ENCODE results near the gene KCNE3.
A peak's percentile ranks its signal among the peaks of the same experiment; 100 is the strongest.

KCNE3 gene

DNA sequence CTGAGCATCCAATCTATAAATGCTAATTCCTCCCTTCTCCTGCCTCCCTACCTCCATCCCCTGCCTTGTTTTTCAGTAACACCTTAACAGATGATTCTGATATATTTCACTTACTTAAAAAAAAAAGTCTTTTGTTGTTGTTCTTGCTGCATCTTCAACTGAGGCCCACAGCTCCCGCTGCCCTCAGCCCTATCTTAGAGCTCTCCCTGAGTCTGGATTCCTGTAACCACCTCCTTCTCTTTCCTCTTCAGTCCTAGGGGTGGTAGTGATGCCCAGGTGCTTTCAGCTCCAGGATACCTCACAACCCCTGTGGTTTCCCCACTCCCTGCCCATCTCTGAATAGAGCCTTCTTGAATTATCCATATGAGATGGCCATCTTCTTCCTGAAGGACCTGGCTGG is 3.7 kb upstream of the KCNE3 start:
- DNase-seq: no peak

DNA sequence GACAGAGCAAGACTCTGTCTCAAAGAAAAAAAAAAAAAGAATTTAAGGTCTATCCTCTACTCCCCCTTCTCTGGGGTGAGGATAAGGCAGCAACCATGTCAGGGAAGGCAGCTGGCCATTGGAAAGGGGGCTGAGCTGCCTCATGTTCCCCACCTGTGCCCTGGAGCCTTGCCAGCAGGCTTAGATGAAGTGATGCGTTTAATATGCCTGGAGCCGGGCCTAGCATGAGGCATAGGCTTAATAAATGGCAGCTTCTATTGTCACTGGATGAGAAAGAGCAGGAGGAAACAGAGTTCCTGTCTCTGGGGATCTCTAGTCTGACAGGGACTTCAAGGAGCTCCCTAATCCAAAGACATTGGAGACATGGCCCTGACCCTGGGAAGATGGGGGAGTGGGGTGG is 3.2 kb upstream of the KCNE3 start:
- DNase-seq: no peak

DNA sequence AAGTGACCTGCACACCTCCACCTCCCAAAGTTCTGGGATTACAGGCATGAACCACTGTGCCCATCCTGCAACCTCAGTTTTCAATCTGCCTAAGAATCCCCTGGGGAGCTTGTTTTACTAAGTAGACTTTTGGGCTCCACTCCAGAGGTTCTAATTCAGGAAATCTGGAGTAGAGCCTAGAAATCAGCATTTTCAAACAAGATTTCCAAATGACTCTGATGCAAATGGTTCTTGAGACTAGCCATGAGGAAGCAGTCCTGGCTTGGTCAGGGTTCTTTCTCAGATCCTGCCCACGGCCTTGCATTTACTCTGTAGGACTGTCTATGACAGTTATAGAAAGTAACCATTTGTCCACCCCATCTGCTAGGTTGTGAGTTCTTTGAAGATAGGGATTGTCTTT is 1.6 kb upstream of the KCNE3 start:
- DNase-seq: no peak

DNA sequence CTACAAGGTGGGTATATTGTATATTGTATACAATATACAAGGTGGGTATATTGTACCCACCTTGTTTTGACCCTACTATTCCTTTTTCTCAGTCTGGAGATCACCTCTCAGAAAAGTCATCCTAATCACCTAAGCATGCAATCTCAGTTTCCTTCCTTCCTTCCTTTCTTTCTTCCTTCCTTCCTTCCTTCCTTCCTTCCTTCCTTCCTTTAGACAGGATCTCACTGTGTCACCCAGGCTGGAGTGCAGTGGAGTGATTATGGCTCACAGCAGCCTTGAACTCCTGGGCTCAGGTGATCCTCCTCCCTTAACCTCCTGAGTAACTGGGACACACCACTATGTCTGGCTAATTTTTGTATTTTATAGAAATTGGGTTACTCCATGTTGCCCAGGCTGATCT is 1.2 kb upstream of the KCNE3 start:
- no peak for DNase-seq

DNA sequence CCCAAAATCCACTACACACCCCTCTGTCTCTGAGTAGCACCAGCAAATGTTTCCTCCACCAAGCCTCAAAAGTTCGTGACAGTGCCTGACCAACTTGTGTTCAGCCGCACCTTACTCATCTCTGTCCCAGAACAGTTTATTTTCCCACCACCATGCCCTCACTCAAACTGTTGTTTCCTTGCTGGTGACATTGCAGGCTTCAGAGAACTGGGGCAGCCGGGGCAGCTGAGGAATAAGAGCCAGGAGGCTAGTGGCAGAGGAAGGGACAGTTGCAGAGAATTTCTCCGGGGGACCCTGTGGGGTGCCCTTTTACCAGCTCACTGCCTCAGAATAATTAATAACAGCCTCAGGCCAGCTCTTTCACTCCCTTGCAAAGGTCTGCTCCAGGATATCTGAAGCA is 709 bp upstream of the KCNE3 start:
- no peak for DNase-seq

DNA sequence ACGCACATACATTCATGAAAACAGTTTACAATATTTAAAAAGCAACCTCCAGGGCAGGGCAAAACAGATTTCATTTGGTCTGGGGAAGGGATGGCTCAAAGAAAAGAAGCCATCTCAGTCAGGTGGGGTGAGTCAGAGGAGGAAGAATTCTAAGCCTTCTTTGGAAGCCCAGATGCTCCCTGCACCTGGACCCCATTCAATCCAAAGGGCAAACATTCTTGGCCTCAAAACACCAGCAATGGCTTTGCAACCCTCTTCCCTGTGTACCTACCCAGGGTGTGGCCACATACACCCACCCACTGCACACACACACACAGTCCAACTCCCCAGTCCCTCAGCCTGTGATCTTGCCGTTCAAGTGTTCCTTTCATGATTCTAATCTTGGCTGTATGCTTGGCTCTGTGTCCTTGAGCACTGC is 2.0 kb downstream of the KCNE3 start:
- DNase-seq: peak; percentile 11

DNA sequence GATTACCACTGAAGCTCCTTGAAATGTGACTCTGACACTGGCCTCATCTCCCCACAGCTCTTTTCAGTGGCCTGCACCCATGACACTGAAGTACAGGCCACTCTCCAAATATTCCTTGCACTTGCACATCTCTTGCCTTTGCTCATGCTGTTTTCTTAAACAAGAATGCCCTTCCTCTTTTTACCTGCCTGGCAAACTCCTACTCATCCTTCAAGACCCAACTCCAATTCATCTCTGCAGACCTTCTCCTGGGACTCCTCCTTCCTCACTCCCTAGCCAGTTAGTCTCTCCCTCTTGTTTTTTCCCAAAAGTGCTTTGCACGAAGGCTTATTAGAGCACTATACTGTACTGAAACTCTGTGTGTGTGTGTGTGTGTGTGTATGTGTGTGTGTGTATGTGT is 2.6 kb downstream of the KCNE3 start:
- no peak for DNase-seq

DNA sequence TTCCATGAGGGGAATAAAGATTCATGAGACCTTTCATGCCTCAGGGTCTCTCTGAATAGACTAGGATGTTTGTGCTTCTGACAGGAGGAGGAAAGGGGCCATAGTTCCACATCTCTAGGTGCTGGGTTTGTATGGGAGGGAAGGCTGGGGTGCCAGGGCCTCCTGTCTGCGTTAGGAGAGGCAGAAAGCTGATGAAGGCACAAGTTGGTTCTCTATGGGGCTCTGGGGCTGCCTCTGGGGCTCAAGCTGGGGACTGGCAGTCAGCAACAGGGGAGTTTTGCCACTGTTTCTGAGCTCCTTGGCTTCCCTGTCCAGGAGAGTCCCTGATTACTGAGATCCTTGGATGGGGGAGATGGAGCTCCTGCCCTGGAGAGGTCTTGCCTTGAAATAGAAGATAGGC is 4.1 kb downstream of the KCNE3 start:
- DNase-seq: no peak

DNA sequence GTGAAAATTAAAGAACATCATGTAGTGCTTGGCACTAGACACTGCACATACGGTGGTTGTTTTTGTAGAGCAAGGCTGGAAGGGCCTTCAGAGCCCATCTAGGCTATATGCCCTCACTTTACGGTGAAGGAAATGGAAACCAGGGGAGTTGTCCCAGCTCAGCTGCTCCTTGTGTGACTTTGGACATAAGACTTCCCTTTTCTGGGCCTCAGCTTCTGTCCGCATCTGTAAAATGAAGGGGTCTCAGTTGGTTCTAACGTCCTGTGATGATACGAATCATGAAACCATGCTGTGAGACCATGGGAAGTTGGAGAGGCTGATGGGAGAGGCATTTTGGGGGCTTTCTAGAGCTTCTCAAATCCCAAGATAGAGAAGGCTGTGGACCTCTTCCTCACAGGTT is 4.7 kb downstream of the KCNE3 start:
- no peak for DNase-seq

DNA sequence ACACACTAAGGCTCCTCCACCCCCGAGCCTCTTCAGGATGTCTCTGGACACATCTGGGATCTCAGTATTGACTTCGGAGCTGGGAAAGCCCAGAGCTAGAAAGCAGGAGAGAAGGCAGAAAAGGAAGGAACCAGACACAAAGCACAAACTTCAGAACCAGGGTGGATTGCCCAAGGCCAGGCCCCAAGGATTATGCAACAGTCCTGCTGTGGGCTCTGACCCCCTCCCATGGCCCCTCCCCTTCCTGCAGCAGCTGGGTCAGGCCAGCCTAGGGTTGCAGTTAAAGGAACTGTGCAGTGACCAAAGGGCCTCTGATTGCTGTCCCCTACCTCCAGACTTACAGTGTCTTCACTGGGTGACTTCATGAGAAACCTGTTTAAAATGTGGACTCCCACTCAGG is 5.3 kb downstream of the KCNE3 start:
- no peak for DNase-seq

DNA sequence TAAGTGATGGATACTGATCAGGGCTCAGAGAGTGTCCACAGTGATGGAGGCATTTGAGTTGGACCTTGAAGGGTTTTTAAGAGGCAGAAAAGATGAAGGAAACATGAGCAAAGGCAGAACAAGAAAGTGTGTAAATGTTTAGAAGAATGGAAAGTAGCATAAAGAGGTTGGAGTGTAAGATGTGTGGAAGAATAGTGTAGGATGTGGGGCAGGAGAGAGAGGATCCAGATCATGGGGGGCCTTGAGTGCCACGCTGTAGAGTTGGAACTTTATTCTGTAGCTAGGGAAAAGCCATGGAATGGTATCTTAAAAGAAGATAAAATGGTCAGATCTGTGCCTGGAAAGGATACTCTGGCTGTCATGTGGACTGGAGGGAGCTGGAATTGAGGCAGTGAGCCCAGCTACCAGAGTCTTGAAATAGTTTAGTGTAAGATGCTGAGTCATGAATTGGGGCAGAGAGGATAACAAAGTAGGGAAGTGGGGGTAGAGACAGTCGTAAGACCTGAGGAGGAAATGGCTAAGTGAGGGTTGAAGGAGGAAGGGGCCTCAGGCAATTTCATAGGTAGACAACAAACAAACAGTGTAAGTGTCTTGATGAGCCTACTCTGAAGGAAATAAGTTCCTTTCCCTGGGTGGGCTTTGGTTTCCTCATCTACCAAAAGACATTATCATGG is 6.7 kb downstream of the KCNE3 start:
- no peak for DNase-seq

DNA sequence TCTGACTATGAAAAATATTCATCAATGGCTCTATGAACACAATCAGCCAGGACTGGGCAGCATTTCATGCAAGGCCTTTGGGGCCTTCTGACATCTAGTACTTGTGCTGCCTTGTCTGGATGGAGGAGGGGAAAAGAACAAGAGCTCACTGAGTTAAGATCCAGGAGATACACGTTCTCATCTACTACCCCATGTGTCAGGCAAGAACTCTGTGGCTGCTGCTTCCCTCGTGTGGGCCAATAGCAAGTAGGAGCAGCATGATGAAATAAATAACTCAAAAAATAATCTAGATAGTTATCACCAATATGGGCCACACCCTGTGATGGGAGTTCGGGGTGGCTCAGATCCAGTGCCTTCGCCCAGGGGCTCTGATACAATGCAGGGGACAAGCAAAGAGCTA is 7.3 kb downstream of the KCNE3 start:
- DNase-seq: no peak

DNA sequence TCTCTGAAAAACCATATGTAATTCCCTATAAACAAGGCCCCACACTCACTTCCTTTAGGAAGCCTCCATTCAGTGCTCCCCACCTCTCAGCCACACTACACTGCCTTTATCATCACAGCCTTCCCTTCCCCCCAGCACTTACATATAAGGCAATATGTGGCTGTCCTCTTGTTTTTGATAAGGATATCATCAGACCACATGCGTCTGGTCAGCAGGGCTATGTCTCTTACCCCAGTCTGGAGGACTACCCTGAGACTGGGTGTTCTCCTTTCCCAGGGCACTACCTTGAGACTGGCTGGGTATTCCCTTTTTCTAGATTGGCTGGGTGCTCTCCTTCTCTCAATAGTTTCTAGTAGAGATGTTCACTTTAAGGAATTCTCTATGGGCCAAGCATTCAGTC is 7.8 kb downstream of the KCNE3 start:
- no peak for DNase-seq

DNA sequence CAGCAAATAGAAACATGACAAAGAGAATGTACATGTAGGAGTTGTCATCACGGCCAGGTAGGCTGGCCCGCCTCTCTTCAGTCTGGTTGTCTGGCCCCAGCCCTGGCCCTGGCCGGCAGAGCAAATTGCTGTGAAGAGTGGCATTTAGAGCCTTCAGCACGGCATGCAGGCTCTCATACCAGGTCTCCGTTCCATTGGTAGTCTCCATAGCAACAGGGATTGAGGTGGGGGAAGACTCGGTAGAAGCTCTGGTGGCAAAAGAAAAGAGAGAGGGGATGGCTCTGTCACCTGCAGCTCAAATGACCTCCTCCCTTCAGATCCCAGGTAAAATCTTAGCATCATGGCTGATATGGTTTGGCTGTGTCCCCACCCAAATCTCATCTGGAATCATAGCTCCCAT is 10.0 kb downstream of the KCNE3 start:
- no peak for DNase-seq

DNA sequence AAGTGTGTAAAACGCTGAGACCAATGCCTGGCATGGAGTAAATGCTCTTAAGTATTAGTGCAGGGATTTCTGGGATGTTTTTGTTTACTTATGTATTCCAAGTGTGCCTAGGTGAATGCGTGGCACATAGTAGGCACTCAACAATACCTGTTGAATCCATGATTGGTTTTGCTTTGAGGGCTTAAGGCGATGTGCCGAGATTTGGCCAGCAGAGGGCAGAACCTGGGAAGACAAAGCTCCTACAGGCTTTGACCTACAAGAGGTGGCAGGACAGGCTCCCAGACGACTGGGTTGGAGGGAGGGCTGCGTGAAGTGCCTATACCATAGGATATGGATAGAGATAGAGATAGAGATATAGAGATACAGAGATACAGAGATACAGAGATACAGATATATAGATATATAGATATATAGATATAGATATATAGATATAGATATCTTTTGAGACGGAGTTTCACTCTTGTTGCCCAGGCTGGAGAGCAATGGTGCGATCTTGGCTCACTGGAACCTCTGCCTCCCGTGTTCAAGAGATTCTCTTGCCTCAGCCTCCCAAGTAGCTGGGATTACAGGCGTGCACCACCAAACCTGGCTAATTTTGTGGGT is 13.9 kb downstream of the KCNE3 start:
- peak; percentile 56 for DNase-seq

DNA sequence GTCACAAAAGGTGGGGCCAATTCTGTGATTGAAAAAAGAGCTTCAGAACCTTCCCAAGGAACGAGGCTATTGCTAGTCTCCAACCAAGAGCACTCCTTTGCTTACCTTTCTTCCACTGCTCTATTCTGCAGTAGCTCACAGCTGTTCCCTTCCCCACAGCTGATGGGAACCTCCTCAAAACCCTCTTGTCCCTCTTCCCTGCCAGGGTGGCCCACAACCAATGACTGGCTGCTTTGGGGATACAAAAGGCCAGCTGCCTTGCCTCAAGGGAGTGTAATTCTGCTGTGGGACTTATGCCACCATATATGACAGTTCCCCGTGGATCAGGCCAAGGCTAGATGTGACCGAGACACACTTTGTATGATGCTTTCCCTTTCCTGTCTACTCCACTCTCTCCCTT is 15.0 kb downstream of the KCNE3 start:
- no peak for DNase-seq

DNA sequence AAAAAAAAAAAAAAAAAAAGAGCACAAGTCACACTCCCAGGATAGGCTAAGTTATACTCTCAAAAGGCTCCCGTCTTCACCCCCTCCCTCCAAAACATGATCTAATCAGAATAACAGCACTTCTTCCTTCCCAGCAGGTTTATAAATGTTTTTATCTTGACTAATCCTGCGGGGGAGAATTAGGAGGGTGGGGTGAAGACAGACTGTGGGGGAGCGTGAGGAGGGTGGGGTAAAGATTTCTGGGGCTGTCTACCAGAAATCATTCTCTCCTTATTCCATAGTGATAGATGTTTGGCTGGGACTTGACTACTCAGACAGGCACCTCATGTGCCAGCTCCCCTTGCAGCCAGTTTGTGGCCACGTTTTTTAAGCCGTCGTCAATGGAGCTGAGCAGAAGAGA is 17.0 kb downstream of the KCNE3 start:
- DNase-seq: no peak

DNA sequence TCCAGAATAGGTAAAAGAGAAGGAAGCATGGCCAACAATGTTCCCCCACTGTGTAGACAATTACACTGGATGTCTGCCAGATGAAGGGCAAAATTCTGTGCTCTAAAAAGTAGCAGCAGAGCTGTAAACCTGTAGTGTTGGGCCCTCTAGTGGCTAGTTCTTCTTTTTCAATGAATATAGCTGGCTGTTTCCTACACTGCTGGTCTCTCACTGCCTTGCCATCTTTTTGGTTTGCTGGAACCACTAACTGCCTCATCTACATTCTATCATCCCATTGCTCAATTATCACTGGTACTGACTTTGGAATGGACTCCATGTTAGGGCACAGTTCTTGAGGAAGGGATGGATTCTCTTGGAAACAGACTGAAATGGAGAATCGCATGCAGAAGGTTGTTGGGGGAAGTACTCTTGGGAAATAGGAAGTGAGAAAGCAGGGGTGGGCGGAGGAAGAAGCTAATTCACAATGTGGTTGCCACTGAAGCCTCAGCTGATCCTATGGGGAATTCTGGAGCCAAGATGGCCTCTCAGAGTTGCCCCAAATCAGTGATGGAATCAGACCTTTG is 17.9 kb downstream of the KCNE3 start:
- DNase-seq: peak; percentile 89

DNA sequence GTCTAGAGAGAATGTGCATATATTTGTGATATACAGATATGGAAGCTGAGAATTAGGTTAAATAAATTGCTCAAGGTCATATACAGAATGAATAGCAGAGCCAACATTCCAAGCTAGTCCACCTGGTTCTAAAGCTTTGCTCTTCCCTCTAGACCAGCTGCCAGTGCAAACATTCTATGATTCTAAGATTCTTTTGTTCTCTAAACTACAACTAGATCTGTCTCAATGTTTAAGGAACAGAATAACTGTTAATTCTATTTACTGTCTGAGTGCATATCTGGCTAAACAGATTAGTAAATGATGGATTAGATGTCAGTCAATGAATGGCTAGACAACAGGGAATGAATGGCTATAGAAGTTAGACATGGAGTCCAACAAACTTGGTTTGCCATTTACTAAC is 19.6 kb downstream of the KCNE3 start:
- DNase-seq: no peak

DNA sequence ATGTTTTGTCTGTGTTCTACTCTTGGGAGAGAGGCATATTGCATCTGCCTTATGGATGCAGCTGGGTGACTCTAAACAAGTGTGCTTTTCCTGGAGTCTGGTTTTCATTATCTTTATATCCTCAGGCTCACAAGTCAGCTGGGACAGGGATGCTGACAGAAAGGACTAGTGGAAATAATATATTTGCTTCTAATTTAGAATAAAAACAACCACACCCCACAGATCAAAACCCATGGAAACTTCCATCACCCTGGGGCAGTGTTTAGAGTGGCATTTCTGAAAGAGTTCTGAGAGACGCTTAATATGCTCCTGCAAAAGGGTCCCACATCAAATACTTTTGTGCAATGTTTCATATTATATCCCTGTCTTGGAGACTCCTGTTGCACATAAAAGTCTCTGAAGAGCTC is 20.8 kb downstream of the KCNE3 start:
- no peak for DNase-seq

DNA sequence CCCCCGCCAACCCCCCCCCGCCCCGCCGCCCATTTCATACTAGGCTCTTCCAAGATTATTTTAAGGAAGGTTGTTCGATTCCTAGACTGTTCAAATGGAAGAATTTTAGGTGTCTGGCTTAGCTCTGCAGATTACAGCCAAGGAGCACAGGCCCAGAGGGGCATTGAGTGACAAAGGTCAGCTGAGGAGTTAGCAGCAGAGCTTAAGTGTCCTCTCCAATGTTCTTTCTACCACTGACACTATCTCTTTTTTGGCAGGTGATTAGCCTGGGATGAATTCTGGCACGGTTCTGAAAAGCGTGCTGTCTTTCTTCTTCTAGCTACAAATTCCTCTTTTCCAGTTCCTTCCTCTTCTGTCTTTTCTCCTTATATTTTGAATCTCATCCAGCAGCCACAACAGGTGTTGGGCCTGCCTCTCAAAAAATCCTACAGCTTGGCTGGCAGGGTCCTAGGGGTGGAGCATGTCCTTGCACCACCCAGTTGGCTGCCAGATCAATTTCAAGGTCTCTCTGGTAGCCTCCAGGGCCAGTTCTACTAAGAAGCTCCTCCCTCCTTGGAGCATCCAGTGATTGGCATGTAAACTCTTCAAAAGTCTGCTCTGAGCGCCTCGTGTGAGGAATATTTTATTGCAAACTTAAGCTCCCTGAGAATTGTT is 23.0 kb downstream of the KCNE3 start:
- DNase-seq: peak; percentile 21

DNA sequence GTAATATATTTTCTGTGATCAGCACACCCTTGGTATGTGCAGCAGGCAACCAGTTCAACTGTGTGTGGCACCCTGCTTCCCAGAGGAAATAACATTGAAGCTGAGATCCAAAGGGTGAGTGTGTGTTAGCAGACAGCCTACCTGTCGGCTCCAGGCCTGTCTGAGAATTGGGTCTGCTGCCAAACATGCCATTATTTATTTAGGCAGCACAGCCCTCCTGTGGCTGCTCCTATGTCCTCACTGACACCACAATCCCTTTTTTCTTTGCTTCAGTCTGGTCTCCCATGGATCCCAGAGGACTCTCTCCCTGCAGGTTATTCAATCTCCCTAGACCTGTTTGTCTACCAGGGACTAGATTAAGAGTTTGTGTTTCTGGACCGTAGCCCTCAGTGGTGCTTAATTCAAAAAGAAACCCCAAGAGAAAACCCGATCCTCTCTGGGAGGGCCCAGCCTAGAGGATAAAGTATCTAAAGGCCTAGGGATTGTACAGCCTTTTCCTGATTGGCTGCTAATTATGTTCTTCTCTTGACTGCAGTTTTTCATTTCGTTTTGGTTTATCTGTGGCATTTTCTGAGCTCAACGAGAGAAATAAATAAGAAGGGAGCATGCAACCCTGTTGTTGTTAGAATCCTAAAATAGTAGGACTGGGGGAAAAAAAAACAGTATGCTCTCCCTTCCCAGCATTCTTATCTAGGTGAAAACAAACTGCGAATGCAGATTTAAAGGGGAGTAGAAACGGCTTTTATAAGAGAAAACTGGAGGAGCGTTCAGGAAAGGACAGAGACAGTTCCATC is 24.1 kb downstream of the KCNE3 start:
- peak; percentile 83 for DNase-seq

DNA sequence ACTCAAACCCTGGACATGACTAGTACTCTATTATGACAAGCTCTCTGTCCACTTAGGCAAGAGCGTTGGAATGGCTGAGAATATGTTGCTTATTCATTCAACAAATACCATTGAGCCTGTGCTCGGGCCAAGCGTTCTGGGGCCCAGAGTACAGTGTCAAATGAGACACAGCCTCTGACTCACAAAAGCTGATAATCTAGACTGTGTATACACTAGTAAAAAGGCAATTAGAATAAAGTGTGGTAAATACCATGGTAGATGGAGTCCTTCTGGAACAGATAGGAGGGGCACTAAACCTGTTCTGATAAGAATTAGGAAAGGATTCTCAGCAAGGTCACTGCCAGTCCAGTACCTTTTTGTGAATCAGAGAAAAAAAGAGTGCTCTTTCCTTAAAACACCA is 24.7 kb downstream of the KCNE3 start:
- DNase-seq: peak; percentile 20

DNA sequence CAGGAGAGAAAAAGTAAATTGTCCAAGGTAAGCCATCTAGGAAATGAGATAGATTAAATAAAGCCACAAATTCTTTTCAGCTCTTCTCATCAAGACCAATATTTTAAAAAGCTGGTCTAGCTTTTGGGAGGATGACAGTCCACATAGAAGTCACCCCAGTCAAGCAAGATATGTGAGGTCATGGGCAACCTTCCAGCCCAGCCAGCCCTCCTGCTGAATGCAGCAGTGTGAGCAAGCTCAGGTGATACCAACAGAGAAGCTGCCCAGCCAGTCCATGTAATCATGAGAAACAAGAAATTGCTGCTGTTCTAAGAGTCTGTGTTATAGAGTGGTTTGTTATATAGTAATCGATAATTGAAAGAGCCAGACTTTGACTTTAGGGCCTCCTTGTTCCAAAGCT is 28.7 kb downstream of the KCNE3 start:
- DNase-seq: no peak

Measured in NCI-H146 (cell line).